AG04450 (cell line): ENCODE results near the gene RASAL3. TPM values are rescaled to one million over a fixed set of nuclear protein-coding genes. Genes with fewer than 3 reads are reported as not detected.

Source experiments
- CTCF ChIA-PET: fragments of 300-600, 350-600 bp; formaldehyde crosslinking; extraction: SDS; loops from one replicate; lab custom pipeline; 2022; ENCODE audit warnings: antibody characterized with exemption, inconsistent platforms; lab: Charles Lee
- POLR2A ChIA-PET: fragments of 350-600 bp; formaldehyde crosslinking; extraction: SDS; loops from one replicate; lab custom pipeline; 2021; ENCODE audit warnings: antibody characterized with exemption, inconsistent platforms; lab: Yijun Ruan, JAX
- DNase-seq: peaks from one replicate; pipeline ENCODE4 v3.0.0-alpha.2; 2011; ENCODE audit warnings: low read depth, low spot score
- H3K27ac ChIP-seq: one replicate; pipeline ENCODE4 v1.5.1; 2012; ENCODE audit warnings: low read depth, low read length, control low read depth
- H3K27me3 ChIP-seq: one replicate; pipeline ENCODE4 v1.6.0; 2012; ENCODE audit warnings: low read length; ENCODE audit not compliant: control insufficient read depth, insufficient read depth
- H3K4me3 ChIP-seq: 2 replicates; pipeline ENCODE4 v1.5.1; 2011; ENCODE audit warnings: mild to moderate bottlenecking, low read depth, low read length, control low read depth
- H3K9me3 ChIP-seq: 2 replicates; pipeline ENCODE4 v1.5.1; 2012; ENCODE audit warnings: low read length; ENCODE audit not compliant: control insufficient read depth, insufficient read depth
- CTCF ChIP-seq: IDR thresholded peaks from 2 replicates; pipeline ENCODE4 v1.5.1; 2011; ENCODE audit warnings: low read depth, low read length, control low read depth, inconsistent platforms
- polyA plus RNA-seq: library from polyadenylated mRNA; depleted of rRNA; stranded (reverse); fragments of >200 nt; gene quantifications from 2 replicates; pipeline ENCODE4 v1.2.3, GENCODE V29; 2011

The RASAL3 gene
- polyA plus RNA-seq, 1 experiment: 0.21 TPM

- CTCF ChIA-PET: no interaction called here
- no peak overlapping the region for H3K27ac ChIP-seq
Observed at GRCh38 chr19:15448778-15449619, 15.3 kb downstream of the RASAL3 start.

DNA sequence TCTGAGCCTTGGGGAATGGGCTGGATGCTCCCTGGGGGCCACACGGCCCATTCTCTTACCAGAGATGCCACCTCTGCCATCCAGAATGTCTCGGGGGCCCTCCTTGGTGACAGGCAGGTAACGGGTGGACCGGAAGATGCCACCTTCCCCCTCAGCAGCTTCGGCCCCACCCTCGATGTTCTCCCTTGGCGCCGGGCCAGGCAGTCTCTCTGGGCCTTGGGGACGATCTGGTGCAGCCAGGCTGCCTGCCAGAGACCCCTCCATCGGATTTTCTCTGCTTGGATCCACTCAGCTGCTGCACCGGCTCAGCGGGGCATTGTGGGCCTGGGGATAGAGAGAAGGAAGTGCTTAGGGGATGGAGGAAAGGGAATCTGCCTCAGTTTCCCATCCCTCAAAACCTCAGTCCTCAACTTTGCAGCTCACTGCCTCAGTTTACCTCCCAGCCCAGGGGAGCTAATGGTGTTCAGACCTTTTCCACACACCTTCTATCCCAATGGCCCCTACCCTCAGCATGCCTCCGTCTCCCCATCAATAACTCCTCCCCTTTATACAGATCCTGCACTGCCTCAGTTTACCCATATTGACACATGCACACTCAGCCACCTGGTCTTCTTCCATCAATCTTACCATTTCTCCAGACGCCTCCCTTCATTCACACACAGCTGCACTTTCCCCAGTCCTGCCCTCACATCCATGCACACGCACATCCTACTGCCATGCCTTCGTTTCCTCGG is 16.1 kb downstream of the RASAL3 start:
- no peak for TF ChIP-seq CTCF
- CTCF ChIA-PET: interaction anchor here (0.7 kb wide), 1 partner anchor 10 kb away, joined by 3 read pairs; no protein-coding TSS in a partner anchor
- POLR2A ChIA-PET: no interaction called here
- H3K27ac ChIP-seq: no peak overlapping the region
- peaks cover 4% of the 10 kb centered on the region; the same call in 1 of the 2 replicates for H3K9me3 ChIP-seq
- H3K27me3 ChIP-seq: no peaks in the 10 kb centered on the region
- peak overlapping the region; percentile 72 for H3K4me3 ChIP-seq
- no peak for DNase-seq

More at GRCh38 chr19:15448778-15449619, 15.3 kb downstream of the RASAL3 start:
- POLR2A ChIA-PET: no interaction called here
- no peak for DNase-seq
- Histone ChIP-seq H3K9me3 (peaks cover 4% of the 10 kb centered on the region; the same call in 1 of the 2 replicates), H3K4me3 (peak overlapping the region; percentile 72), H3K27me3 (no peaks in the 10 kb centered on the region)
- no peak for TF ChIP-seq CTCF

GRCh38 chr19:15447057-15447456 is 17.3 kb downstream of the RASAL3 start:
- H3K27ac ChIP-seq: no peak overlapping the region
- DNase-seq: no peak
- no peak overlapping the region for H3K4me3 ChIP-seq
- ChIA-PET POLR2A (no interaction called here), CTCF (no interaction called here)
- H3K27me3 ChIP-seq: no peaks in the 10 kb centered on the region
- no peak for TF ChIP-seq CTCF
- peaks cover 2% of the 10 kb centered on the region; the same call in 1 of the 2 replicates for H3K9me3 ChIP-seq

DNA sequence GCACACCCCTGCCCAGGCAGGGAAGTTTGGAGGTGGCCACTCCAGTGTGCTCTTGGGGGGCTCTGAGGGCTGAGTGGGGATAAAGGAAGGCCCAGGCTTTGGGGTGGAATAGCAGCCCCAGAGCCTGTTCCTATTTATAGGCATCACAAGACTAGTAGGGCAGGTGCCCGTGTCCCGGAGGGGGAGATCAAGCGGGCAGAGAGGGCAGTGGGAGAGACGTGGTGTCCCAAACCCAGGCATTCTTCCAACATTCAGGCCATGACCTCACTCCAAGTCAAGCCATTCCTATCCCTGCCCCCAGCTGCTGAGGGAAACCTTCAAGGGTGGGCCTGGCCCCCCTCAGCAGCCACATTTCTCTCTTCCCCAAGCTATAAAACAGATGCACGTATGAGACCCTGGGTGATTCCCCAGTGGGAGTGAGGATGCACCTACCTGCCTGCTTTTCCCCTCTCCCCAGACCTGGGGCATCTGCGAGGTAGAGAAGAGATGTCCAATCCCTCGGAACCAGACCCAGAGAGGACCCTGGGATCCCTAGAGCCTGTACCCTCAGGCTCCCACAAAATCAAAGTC is 18.5 kb downstream of the RASAL3 start:
- Histone ChIP-seq H3K9me3 (no peaks in the 10 kb centered on the region), H3K4me3 (no peak overlapping the region), H3K27me3 (no peaks in the 10 kb centered on the region), H3K27ac (no peak overlapping the region)
- POLR2A ChIA-PET: no interaction called here
- CTCF ChIA-PET: no interaction called here
- DNase-seq: no peak
- TF ChIP-seq CTCF: no peak
